Measurements from ENCODE around the gene CLDN5. TPM values are rescaled to one million over a fixed set of nuclear protein-coding genes. Genes with fewer than 3 reads are reported as not detected.

Gene CLDN5
- total and polyA plus RNA-seq, 2 of the 8 experiments (the other 6 are each of a cell fraction or from before 2014, with no cell fraction given) = 1.2 to 1.6 TPM

DNA sequence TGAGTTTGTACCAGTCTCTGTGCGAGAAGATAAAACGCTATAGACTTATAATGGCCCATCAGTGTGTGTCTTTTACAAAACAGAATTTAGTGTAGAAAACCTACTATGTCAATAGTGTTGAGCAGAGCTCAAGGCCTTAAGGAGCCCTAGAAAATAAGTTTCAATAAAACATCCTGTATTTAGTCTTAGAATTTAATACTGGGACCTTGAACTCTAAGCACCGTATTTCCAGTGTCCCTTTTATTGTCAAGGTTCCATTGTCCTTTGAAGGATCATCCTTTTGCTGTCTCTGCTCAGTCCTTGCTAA is 27.9 kb downstream of the CLDN5 start:
- 98% methylated on average over 3 of the region's 3 CpGs; no CpG with 5 or more reads in 1 of the 2 experiments for WGBS, 2 experiments (ENCODE audit: extremely low coverage in 1 of 2, insufficient coverage in 1 of 2, insufficient read length in 1 of 2, insufficient replicate concordance in 2 of 2, low coverage in 1 of 2, low lambda C conversion rate in 2 of 2, missing lambda C conversion rate in 1 of 2)
- H2AFZ ChIP-seq (ENCODE audit: low read length) = no peak overlapping the region
- H3K79me2 ChIP-seq (ENCODE audit: control insufficient read depth in 1 of 2, insufficient read depth in 2 of 2, low read length in 2 of 2) = no peaks in the 10 kb centered on the region
- CTCF ChIA-PET (ENCODE audit: partially characterized antibody) = interaction anchor here (0.7 to 1.6 kb wide), 6 partner anchors 10 to 136 kb away, joined by 3 to 17 read pairs (median 4); no protein-coding TSS in a partner anchor
- no peak for DNase-seq (ENCODE audit: low read depth in 1 of 2, low spot score in 2 of 2)
- FAIRE-seq = no peak
- no peak overlapping the region for H3K23ac ChIP-seq (ENCODE audit: insufficient read length)
- H3K23me2 ChIP-seq (ENCODE audit: low read depth, low read length) = no peaks in the 10 kb centered on the region
- no peak overlapping the region for H2BK20ac ChIP-seq (ENCODE audit: low read length)
- H3K4me1 ChIP-seq (replicated peaks in 1 of 4; ENCODE audit: control insufficient read depth in 3 of 4, insufficient read depth in 4 of 4, low read length in 3 of 4) = no peaks in the 10 kb centered on the region
- no peaks in the 10 kb centered on the region; the same call in 1 of the 2 replicates for H3K79me1 ChIP-seq (ENCODE audit: low read depth, low read length)
- H3K18ac ChIP-seq (ENCODE audit: extremely low read depth, low read length) = no peak overlapping the region
- H2BK5ac ChIP-seq (ENCODE audit: low read depth, low read length) = no peak overlapping the region
- H2BK120ac ChIP-seq (replicated peaks; ENCODE audit: low read depth, low read length) = no peak overlapping the region
- no peak overlapping the region for H2BK12ac ChIP-seq (ENCODE audit: low read depth, low read length)
- H3K9ac ChIP-seq (replicated peaks in 1 of 4; ENCODE audit: extremely low read depth in 1 of 4, low read depth in 3 of 4, low read length in 3 of 4) = no peak overlapping the region
- no peak overlapping the region for H3K4me3 ChIP-seq (ENCODE audit: extremely low read depth in 1 of 4, insufficient read depth in 2 of 4, low read depth in 3 of 4, low read length in 4 of 4)
- no peak overlapping the region for H3K4ac ChIP-seq (replicated peaks; ENCODE audit: insufficient read length, low read depth, low read length)
- no peaks in the 10 kb centered on the region for H3K27me3 ChIP-seq (replicated peaks in 1 of 4; ENCODE audit: control insufficient read depth in 3 of 4, extremely low read depth in 1 of 4, insufficient read depth in 3 of 4, low read length in 3 of 4)
- no peak overlapping the region for H2BK15ac ChIP-seq (ENCODE audit: low read length)
- H4K91ac ChIP-seq (replicated peaks; ENCODE audit: insufficient read length, low read length) = no peak overlapping the region
- no peak overlapping the region for H2AK5ac ChIP-seq (ENCODE audit: low read depth, low read length)
- H3K56ac ChIP-seq (replicated peaks; ENCODE audit: insufficient read length, low read depth, low read length) = no peak overlapping the region
- no peak overlapping the region for H3K27ac ChIP-seq (ENCODE audit: low read depth, low read length)
- no peak overlapping the region for H4K8ac ChIP-seq (ENCODE audit: extremely low read depth, insufficient read depth, low read length)
- H3K14ac ChIP-seq (ENCODE audit: insufficient read length) = no peak overlapping the region
- POLR2A ChIA-PET (ENCODE audit: partially characterized antibody) = interaction anchor here (0.8 to 1.0 kb wide), 3 partner anchors 9 to 38 kb away, joined by 3 read pairs; no protein-coding TSS in a partner anchor
- H3K4me2 ChIP-seq (ENCODE audit: insufficient read depth in 1 of 2, low read depth in 2 of 2, low read length in 2 of 2) = no peak overlapping the region
- peaks cover 0 to 7% of the 10 kb centered on the region in 2 experiments for H4K20me1 ChIP-seq (replicated peaks in 1 of 2; ENCODE audit: control insufficient read depth in 1 of 2, insufficient read depth in 2 of 2, low read length in 2 of 2)
- no peaks in the 10 kb centered on the region for H3K9me3 ChIP-seq (ENCODE audit: insufficient read depth in 2 of 2, low read depth in 1 of 2, low read length in 1 of 2)
- H3K36me3 ChIP-seq (ENCODE audit: control insufficient read depth in 2 of 4, insufficient read depth in 4 of 4, low read length in 3 of 4) = peaks cover 11 to 49% (median 25%) of the 10 kb centered on the region in 4 experiments
- H4K5ac ChIP-seq (ENCODE audit: insufficient read length, low read depth, low read length) = no peak overlapping the region
- TF ChIP-seq NANOG (IDR thresholded peaks at IDR 0.05; ENCODE audit: insufficient read depth, low read depth, low read length, poor library complexity, severe bottlenecking) (no peak), TBP (IDR thresholded peaks at IDR 0.05; ENCODE audit: low read depth, low read length) (no peak), NRF1 (IDR thresholded peaks at IDR 0.05; ENCODE audit: low read depth, low read length) (no peak), SIRT6 (IDR thresholded peaks at IDR 0.05; ENCODE audit: low read length) (no peak), RBBP5 (IDR thresholded peaks at IDR 0.05; ENCODE audit: borderline replicate concordance, low read depth, low read length) (no peak), POLR2A (IDR thresholded peaks at IDR 0.05; ENCODE audit: control extremely low read depth in 1 of 2, low read depth in 2 of 2, low read length in 2 of 2) (no peak), SP2 (IDR thresholded peaks at IDR 0.05; ENCODE audit: low read length) (no peak), TCF12 (IDR thresholded peaks at IDR 0.05; ENCODE audit: low read depth, low read length) (no peak), ZNF274 (IDR thresholded peaks at IDR 0.05; ENCODE audit: borderline replicate concordance, extremely low read depth, low read length) (no peak), EGR1 (IDR thresholded peaks at IDR 0.05; ENCODE audit: borderline replicate concordance, low read depth, low read length) (no peak), CBX5 (IDR thresholded peaks at IDR 0.05; ENCODE audit: low read depth, low read length) (no peak)

Data from H1 (cell line).